KG1 (cell line): ENCODE measurements around the gene PCDH1.
"Not testable (repeated sequence)": the region's sequence is repeated elsewhere in the genome, so short reads cannot be mapped to it uniquely, and the experiment has no call there.

Experiments
- DNase-seq: peaks from one replicate; lab custom pipeline; 2025; lab: John Stamatoyannopoulos, UW

Gene PCDH1

GRCh38 chr5:141878186-141878710 lies at the start of gene PCDH1:
Gene PCDH1, minus strand, starts transcription at chr5:141878410. Its CDS starts 148 bp downstream, at chr5:141878262.
- DNase-seq, result no peak

DNA sequence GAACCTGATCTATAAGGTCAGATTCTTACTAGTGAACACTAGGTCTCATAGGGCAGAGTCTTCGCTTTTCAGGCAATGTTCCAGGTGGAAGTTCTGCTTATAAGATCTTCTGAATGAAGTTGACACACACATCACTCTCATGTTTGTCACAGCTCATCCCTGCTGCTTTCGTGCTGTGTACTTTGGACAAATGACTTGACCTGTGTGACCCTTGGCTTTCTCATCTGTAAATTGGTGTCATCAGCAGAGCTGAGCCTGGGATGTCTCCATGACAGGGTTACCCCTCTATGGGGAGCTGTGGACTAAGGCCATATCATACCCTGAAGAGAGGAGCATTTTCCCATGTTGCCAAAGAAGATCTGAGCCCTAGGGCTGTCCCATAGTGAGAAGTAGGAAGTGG lies 48.2 kb upstream of the PCDH1 start:
- no peak for DNase-seq

DNA sequence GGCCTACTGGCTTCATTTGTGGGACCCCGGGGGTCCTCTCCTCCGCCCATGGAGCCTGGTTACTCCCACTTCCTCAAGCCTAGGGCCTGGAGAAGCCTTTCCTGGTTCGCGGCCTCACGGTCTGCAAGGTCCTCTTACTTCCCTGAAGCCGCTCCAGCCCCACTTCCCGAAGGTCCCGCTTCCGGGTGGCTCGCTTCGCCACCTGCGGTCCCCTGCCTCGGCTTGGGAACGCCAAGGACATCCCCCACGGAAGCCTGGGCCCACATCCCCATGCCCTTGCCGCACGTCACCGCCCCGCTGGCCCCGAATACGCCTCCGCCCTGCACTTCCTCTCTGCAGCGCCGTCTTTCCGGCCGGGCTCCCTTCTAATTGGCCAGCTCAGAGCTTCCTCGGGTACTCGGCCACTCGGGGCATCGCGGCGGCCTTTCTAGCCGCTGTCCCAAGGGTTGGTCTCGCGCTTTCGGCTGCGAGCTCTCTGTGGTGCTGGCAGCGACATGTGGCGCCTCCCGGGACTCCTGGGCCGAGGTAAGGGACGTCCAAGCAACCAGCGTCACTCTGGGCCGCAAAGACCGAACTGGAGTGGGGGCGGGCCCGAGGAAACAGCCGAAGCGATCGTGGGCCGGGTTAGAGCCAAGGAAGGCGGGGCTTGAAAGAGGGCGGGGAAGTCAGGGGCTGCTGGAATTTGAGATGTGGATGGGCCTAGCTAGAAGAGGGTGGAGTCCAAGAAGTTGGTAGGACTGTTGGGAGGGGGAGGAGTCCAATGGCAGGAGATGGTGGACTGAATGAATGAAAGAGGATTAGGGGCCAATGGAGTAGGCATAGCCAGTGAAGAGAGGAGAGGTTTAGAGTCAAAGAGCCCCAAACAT lies 45.5 kb upstream of the PCDH1 start, which contains the start of gene DELE1:
Gene DELE1 (plus strand): TSS at position 424 of the 866 bp plus-strand sequence. CDS start 71 bp downstream, at position 495.
- peak; percentile 39 for DNase-seq

DNA sequence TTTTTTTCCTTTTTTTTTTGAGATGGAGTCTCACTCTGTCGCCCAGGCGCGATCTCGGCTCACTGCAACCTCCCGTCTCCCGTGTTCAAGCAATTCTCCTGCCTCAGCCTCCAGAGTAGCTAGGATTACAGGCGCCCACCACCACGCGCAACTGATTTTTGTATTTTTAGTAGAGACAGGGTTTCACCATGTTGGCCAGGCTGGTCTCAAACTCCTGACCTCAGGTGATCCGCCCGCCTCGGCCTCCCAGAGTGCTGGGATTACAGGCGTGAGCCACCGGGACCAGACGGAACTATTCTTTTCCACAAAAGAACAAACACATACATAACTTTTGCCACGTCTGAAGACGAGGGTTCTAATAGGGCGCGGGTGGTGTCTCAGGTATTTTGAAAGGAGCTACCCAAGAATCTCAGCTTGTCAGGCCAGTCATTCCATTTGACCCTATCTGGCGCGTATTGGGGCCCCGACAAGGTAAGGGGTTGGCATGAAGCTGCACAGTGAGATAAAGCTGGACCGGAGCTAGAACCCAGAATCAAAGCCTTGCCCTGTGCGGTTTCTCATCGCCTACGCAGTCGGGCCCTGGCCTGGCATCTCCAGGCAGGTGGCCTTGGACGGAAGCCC lies 44.7 kb upstream of the PCDH1 start:
- DNase-seq, result not testable (repeated sequence)

GRCh38 chr5:141920771-141921170 lies 42.6 kb upstream of the PCDH1 start:
- no peak for DNase-seq

GRCh38 chr5:141919218-141920119 lies 41.3 kb upstream of the PCDH1 start:
- no peak for DNase-seq

DNA sequence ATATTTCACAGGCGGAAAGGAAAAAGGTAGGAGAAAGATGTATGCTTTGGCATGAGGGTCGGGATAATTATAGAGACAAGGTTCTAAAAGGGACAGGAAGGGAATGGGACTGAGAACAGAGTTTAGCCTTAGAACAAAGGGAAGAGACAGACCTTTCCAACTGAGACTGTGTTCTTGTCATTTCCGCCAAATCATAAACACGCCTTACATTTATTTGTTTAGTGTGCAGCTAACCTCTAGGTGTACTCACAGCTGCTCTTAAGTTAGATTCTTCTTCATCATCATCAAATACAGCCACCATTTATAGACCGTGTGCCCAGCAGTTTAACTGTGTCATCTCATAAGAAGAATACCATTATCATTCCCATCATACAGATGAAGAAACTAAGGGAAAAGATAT lies 39.5 kb upstream of the PCDH1 start:
- DNase-seq, result no peak

- no peak for DNase-seq
Observed at GRCh38 chr5:141916522-141916921, 38.3 kb upstream of the PCDH1 start.

GRCh38 chr5:141915881-141916336 lies 37.7 kb upstream of the PCDH1 start:
- no peak for DNase-seq

GRCh38 chr5:141914797-141915196 lies 36.6 kb upstream of the PCDH1 start:
- DNase-seq, result no peak

DNA sequence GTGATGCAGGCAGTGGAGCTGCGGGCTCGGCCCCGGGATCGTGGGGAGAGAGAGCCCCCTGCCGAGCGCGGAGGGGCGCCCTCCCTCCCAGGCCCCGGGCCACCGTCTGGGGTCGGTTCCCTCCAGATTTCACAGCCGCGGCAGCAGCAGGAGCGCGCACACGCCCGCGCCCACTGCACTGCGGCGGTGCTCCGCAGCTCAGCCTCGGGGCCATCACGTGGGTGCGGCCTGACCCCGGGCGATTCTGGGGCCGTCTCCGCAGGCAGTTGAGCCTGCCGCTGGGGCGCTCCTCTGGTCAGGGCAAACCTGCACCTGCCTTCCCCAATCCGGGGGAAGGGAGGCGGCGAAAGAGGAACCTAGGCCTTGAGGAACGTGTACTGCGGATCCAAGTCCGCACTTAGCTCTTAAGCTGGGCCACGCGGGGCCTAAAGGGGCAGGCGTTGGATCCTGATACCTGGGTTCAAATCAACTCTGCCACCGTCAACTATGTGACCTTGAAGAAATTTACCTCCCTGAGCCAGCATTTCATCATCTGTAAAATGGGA lies 36.1 kb upstream of the PCDH1 start:
- no peak for DNase-seq

DNA sequence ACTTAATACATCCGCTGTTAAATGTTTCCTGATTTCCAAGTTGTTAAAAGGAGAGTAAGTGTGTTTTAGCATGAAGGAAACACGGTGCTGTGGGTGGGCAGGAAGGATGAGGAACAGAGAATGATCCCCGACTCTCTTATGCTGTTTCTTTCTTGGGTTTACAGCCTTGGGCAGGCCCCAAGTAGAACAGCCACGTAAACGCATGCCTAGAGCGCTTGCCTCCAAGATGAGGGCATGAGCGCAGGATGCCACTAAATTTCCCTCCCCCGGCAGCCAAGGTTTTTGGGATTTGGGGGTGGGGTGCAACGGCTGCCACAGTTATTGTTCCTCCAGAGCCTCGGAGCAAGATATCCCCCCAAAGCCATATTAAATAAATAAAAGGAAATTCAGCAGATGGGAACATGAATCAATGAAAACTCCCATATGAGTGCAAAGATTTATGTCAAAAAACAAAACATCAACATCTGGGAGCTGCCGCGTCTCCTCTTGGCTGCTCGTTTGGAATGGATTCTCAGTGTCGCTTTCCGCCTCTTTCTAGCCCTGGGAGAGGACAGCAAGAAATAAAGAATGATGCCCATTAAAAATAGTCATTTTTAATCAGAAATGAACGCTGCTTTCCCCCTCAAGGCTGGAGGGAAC lies 35.5 kb upstream of the PCDH1 start:
- no peak for DNase-seq

GRCh38 chr5:141910271-141910673 lies 32.1 kb upstream of the PCDH1 start:
- DNase-seq, result no peak

DNA sequence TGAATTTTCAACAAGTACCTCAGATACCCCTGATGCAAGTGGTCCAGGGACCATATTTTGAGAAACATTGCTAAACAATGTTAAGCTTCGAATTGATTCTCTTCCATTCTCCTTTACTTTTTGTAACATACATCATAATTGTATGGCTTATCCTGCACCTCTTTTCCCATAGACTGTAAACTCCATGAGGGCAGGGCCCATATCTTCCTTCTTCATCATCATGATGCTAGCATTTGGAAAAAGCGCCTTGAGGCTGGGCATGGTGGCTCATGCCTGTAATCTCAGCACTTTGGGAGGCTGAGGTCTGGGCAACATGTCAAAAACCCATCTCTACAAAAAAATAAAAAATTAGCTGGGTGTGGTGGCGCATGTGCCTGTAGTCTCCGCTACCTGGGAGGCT lies 31.0 kb upstream of the PCDH1 start:
- DNase-seq, result no peak

DNA sequence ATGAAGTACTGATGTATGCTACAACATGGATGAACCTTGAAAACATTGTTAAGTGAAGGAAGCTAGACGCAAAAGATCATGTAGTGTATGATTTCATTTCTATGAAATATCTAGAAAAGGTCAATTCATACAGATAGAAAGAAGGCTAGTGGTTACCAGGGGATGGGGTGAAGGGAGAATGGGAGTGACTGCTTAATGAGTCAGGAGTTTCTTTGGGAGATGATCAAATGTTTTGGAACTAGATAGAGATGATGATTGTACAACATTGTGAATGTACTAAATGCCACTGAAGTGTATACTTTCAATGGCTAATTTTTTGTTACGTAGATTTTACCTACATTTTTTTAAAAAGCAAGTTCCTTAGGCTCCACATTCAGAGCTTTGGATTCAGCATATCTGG lies 30.6 kb upstream of the PCDH1 start:
- no peak for DNase-seq

DNA sequence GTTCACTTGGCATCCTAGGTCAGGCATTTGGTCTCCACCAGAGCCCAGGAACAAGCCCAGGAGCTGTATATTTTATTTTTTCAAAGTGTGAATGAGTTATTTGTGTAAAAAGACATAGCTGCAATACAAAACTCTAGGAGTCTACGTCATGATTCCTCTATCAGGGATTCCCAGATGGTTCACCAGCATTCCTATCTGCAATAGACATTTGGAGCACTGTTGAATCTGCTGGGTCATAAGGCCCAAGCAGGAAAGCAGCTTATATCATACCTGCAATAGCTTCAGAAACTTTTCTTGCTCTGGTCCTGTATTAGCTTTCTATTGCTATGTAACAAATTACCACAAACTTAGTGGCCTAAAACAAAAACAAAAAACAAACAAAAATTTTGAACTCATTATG lies 28.8 kb upstream of the PCDH1 start:
- no peak for DNase-seq

- DNase-seq, result no peak
Observed at GRCh38 chr5:141906517-141906916, 28.3 kb upstream of the PCDH1 start.

DNA sequence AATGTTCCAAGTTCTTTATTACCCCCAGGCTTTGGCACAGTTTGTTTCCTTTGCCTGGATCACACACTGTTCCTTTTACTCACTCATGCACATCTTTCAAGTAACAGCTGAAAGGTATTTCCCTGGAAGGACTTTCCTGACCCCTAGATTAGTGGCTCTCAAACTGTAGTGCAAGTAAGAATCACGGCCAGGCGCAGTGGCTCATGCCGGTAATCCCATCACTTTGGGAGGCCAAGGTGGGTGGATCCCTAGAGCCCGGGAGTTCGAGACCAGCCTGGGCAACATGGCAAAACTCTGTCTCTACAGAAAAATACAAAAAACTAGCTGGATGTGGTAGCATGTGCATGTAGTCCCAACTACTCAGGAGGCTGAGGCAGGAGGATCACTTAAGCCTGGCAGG lies 26.3 kb upstream of the PCDH1 start:
- no peak for DNase-seq

- no peak for DNase-seq
Observed at GRCh38 chr5:141903261-141903660, 25.1 kb upstream of the PCDH1 start.

DNA sequence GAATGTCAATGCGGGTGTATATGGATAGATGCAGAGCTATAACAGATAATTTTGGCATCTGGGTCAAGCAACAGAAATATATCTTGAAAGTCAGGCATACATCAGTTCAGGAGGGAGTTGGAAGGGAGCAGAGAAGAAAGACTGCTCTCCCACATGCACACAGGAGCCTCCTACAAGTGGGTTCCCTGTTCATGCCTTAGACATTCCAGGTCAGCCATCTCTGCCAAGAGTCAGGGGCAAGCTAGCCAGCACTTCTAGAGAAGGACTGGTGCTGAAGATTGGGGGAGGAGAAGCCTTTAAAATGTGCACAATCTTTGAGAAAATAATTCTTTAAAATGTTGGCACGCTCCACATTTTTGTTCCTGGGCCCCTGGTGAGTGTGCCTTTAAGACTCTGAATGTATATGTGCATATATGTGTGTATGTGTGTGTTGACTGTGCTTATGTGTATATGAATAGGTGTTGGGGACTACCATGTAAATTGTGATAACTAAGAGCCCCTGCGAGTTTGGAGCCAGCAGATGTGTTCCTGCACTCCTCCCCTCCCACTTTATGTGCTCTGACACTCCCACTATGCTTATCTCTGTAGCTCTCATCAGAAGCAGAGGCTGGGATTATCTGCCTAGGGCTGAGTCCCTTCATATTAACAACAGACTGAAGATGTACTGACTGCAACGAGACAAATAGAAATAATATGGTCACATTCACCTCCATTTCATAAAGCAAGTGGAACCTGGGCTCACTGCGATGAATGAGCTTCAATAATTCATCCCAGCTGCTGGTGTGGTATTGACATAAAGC lies 24.0 kb upstream of the PCDH1 start:
- DNase-seq, result no peak
